GM21423 (cell line): Measurements from ENCODE around the gene CDON.
"Not testable (repeated sequence)": the region's sequence is repeated elsewhere in the genome, so short reads cannot be mapped to it uniquely, and the experiment has no call there.

Experiments
- ATAC-seq: cut with Tn5 transposase; IDR thresholded peaks from one replicate; pipeline ENCODE4 v1.9.1; 2021; ENCODE audit warnings: mild to moderate bottlenecking, moderate library complexity; ENCODE audit not compliant: unreplicated experiment

Gene CDON

GRCh38 chr11:126002181-126002580 is 60.5 kb downstream of the CDON start:
- ATAC-seq = no peak

- no peak for ATAC-seq
Measured at GRCh38 chr11:125999234-125999880, 63.3 kb downstream of the CDON start.

GRCh38 chr11:125998267-125998666 is 64.4 kb downstream of the CDON start:
- ATAC-seq = no peak

- ATAC-seq = no peak
Measured at GRCh38 chr11:125995313-125995712, 67.4 kb downstream of the CDON start.

GRCh38 chr11:125994509-125994908 is 68.2 kb downstream of the CDON start:
- ATAC-seq = no peak

GRCh38 chr11:125992893-125993292 is 69.8 kb downstream of the CDON start:
- no peak for ATAC-seq

GRCh38 chr11:125990244-125990643 is 72.4 kb downstream of the CDON start:
- ATAC-seq = no peak

GRCh38 chr11:125987066-125987641 is 75.5 kb downstream of the CDON start:
- no peak for ATAC-seq

- ATAC-seq = not testable (repeated sequence)
Measured at GRCh38 chr11:125985956-125986355, 76.7 kb downstream of the CDON start.

- no peak for ATAC-seq
Measured at GRCh38 chr11:125982348-125982730, 80.3 kb downstream of the CDON start.

- ATAC-seq = no peak
Measured at GRCh38 chr11:125980436-125980835, 82.2 kb downstream of the CDON start.

GRCh38 chr11:125979511-125979910 is 83.2 kb downstream of the CDON start:
- ATAC-seq = no peak

- ATAC-seq = no peak
Measured at GRCh38 chr11:125978778-125979407, 83.8 kb downstream of the CDON start.

- ATAC-seq = no peak
Measured at GRCh38 chr11:125978181-125978716, 84.4 kb downstream of the CDON start.

- ATAC-seq = no peak
Measured at GRCh38 chr11:125977333-125977732, 85.3 kb downstream of the CDON start.

- no peak for ATAC-seq
Measured at GRCh38 chr11:125976156-125976555, 86.5 kb downstream of the CDON start.

- ATAC-seq = no peak
Measured at GRCh38 chr11:125975634-125976033, 87.0 kb downstream of the CDON start.

- ATAC-seq = no peak
Measured at GRCh38 chr11:125974284-125974683, 88.4 kb downstream of the CDON start.

- no peak for ATAC-seq
Measured at GRCh38 chr11:125971618-125972017, 91.0 kb downstream of the CDON start.

GRCh38 chr11:125968354-125968753 is 94.3 kb downstream of the CDON start:
- ATAC-seq = no peak

GRCh38 chr11:125967515-125967914 is 95.2 kb downstream of the CDON start:
- ATAC-seq = no peak

- no peak for ATAC-seq
Measured at GRCh38 chr11:125960771-125961170, 101.9 kb downstream of the CDON start.
